GM19023 (cell line): Measurements from ENCODE around the gene SCRN1.

Experiments used
- ATAC-seq: cut with Tn5 transposase; IDR thresholded peaks from one replicate; pipeline ENCODE4 v1.9.1; 2021; ENCODE audit warnings: mild to moderate bottlenecking, moderate library complexity; ENCODE audit not compliant: unreplicated experiment

SCRN1 gene, protein sequence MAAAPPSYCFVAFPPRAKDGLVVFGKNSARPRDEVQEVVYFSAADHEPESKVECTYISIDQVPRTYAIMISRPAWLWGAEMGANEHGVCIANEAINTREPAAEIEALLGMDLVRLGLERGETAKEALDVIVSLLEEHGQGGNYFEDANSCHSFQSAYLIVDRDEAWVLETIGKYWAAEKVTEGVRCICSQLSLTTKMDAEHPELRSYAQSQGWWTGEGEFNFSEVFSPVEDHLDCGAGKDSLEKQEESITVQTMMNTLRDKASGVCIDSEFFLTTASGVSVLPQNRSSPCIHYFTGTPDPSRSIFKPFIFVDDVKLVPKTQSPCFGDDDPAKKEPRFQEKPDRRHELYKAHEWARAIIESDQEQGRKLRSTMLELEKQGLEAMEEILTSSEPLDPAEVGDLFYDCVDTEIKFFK

DNA sequence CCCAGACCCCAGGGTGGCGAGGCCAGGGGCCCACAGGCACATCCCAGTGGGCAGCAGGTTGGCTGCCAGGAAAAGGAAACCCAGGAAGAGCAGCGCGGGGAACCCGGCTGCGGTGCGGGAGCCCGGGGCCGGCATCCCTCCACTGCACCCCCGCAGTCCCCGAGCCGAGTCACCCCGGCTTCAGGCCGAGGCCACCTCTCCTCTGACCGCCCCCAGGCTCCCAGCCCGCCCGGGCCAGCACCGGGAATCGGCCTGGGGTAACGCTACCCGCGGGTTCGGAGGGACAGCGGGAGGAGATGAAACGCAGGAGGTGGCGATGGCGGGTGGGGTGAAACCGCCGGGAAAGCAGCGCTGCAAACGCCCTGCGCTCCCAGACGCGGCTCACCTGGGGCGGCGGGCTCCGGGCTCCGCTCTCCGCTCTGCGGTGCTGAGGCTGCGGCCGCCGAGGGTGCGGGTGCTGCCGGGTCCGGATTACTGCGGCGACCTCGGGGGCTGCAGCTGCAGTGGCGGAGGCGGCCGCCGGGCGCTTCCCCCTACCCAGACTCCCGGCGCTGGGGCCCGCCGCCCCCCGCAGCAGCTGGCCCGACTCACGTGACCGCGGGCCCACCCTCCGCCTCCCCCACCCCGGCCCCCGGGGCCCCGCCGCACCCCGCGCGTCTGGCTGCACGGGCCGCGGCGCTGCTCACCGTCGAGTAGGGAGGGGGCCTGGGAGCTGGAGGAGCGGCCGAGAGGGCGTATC lies at the start of gene SCRN1:
SCRN1 (minus strand) TSS at position 545 of the 739 bp plus-strand sequence. CDS start 20,734 bp downstream, outside the sequence.
- peak; percentile 42 for ATAC-seq

DNA sequence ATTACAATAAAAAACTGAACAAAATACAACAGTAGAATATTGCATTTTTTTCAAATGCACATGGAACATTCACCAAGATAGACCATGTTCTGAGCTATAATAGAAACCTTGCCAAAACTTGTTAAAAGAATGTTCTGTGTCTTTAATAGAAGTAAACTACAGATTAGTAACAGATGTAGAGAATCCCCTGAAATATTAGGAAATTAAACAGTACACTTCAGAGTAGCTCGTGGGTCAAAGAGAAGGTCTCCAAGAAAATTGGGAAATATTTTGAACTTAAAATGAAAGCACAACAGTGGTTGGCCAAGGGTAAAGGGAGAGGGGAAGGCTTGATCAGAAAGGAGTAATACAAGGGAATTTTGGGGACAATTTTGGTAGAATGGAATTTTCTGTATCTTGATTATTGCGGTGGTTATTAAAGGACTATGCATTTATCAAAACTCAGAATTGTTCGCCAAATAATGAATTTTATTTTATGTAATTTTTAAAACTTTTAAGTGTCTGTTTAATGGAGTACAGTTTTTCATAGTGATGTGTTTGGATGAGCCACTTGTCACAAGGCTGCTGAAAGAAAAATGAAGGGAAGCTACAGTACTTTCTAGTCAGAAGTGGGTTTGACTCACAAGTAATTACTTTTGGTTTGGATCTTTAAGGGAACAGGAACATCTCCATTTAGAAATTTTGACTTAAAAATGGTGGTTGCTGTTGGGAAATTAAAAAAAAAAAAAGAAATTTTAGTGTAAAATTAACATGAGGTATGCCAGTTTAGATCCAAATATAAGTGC lies 48.8 kb upstream of the SCRN1 start:
- ATAC-seq = no peak

DNA sequence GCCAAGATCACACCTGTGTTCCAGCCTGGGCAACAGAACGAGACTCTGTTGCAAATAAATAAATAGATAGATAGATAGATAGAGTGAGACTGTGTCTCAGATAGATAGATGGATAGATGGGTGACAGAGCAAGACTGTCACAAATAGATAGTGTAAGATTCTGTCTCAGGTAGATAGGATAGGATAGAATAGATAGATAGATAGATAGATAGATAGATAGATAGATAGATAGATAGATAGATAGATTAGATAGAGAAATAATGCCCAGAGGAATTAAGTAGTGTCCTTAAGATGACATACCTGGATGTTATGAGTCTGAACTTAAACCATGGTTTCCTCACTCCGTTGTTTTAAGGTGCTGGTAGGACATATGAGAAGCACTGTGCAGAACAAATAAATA lies 46.6 kb upstream of the SCRN1 start:
- no peak for ATAC-seq

DNA sequence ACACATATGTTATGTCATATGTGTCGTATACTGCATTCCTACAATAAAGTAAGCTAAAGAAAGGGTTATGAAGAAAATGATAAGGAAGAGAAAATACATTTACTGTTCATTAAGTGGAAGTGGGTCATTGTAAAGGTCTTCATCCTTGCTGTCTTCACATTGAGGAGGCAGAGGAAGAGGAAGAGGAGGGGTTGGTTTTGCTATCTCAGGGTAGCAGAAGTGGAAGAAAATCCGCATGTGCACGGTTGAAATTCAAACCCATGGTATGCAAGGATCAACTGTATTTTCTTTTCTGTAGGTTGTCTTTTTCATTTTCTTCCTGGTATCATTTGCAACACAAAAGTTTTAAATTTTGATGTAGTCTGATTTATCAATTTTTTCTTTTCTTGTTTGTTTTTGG lies 44.9 kb upstream of the SCRN1 start:
- no peak for ATAC-seq

DNA sequence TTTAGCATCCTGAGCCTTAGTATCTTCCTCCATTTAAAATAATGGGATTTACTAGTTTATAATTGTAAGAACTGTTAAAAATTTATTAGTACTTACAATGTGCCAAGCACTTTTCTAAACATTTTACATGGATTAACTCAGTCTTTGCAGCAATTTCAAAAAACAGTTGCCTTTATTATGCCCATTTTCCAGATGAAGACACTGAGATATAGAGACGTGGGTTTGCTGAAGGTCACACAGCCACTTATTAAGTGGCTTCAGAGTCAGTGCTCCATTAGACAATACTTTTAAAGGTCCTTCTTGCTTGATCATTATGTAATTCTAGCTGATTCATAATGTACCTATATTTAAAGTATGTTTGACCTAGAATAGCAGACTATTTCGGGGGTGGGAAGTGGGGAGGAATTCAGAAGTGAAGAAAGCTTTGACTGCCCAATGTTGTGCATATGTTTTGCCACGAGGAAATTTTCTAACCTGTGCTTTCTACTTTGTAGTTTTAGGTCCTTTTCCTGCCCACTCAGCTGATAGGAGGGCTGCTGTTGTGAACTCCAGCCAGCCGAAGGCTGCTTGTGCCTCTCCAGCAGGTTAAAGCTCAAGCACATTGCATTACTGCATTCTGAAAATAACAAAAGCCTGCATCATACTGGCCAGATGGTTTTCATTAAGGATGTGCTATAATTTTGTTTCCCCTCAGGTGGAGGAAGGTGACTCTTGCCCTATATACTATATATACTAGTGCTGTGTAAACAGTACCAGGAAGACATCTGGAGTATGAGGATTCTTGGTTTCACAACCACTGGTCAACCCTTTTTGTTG lies 42.9 kb upstream of the SCRN1 start:
- no peak for ATAC-seq

DNA sequence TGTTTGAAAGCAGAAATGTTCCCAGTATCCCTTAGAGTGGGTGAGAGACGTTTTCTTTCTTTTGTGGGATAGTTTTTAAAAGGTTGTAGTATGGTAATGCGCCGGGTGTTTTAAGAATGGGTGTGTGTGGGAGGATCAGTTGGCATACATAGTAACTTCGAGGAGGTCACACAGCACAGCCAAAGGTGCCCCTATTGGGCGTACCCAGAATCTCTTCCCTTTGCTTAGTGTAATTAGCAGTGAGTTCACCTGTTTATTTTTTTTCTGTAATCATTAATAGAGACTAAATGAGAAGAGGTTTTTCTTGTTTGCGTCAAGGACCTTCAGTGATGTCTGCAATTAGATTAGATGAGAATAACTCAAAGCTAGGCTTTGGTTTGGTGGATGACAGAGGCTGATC lies 40.1 kb upstream of the SCRN1 start:
- ATAC-seq = no peak

DNA sequence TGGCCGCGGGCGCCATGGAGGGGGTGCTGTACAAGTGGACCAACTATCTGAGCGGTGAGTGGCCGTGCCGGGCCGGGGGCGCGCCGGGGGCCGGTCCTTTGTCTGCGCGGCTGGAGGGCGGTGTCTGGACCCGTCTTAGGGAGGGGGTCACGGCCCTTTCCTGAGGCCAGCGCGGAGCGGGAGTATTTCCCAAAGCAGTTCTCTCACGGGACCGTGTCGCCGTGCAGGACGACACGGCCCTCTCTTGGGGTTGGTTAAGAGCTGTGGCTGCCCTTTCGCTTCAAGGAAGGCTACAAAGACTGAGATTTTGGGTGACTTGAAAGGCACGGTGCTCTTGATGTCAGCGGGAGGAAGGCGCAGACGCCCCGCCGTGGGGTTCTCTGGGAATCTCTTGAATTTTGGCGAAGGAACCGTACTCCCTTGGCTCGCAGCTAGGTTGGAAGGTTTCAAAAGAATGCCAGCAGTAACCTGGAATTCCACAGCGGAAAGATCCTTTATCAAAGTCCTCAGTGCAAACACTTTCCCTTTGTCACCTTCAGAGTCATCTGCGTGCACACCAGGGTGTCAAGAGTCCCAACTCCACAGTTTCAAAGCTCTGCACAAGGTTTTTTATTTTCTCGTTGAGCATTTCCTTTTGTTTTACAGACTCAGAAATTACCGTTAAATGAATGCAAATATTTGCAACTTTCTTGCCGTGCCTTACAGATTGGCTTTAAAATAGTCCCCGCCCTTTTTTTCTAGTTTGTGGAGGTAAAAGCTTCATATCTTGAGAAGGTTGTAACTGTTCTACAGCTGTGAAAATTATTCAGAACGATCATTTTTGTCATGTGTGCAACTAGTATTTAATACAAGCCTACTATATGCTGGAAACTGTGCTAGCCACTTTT lies 39.4 kb upstream of the SCRN1 start:
- ATAC-seq = peak; percentile 30

DNA sequence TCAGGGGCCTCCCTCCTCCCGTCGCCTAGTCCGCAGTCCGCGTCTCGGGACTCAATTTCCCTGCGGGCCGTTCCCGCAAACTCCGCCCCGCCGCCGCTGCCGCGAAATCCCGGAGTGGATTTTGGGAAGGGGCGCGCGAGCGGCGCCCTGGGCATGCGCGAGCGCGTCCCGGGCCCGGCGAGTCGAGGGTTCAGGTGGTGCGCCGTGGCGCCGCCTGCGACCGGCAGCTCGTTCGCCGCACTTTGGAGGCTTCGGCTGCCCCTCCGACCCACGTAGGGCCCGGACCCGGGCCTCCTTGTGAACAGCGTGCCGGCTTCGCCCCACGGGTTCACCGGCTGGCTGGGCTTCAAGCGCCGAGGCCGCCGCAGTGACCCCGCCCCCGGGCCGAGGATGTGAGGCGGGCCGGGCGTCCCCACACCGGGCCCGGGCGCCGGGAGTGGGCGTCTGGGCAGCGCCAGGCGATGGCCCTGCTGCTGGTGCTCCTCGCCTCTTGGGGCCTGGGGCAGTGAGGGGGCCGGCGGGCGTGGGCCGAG lies 38.7 kb upstream of the SCRN1 start, which contains the start of gene PLEKHA8:
PLEKHA8 (plus strand) TSS at position 197 of the 533 bp plus-strand sequence. CDS start 351 bp downstream, outside the sequence.
- peak; percentile 45 for ATAC-seq

DNA sequence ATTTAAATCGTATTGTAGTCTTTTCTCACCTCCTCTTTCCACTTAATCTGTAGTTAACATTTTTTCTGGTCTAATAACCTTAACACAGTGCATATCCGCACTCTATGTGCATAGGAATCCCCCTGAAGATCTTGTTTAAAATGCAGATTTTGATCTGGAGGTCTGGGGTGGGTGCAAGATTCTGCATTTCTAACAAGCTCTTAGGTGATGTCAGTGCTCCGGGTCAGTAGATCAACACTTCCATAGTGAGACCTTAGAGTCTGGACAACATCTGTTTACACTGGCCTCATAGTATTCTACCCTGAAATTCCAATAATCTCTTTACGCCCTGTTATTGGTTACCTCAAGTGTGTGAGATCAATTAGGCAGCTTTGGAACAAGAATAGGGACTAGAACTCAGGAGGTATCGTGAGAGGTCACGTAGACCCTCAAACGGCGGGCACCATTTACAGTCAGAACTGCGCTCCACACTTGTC lies 38.2 kb upstream of the SCRN1 start:
- peak; percentile 1 for ATAC-seq

DNA sequence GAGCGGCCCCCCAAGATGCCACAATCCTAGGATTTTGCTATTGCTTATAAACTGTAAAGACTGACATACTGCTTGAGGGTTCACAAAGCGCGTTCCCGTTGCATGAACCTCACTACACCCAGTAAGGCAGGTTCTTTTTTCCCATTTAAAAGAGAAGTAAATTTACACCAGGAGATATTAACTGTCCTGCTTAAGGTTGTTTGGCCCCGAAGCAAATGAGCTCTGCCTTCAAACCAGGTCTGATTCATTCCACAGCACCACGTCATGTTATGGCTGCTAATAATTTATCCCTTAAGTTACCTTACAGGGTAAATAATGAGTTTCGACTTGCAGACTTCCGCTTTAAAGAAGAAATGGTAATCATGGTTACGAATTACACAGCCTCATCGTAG lies 37.5 kb upstream of the SCRN1 start:
- ATAC-seq = no peak

DNA sequence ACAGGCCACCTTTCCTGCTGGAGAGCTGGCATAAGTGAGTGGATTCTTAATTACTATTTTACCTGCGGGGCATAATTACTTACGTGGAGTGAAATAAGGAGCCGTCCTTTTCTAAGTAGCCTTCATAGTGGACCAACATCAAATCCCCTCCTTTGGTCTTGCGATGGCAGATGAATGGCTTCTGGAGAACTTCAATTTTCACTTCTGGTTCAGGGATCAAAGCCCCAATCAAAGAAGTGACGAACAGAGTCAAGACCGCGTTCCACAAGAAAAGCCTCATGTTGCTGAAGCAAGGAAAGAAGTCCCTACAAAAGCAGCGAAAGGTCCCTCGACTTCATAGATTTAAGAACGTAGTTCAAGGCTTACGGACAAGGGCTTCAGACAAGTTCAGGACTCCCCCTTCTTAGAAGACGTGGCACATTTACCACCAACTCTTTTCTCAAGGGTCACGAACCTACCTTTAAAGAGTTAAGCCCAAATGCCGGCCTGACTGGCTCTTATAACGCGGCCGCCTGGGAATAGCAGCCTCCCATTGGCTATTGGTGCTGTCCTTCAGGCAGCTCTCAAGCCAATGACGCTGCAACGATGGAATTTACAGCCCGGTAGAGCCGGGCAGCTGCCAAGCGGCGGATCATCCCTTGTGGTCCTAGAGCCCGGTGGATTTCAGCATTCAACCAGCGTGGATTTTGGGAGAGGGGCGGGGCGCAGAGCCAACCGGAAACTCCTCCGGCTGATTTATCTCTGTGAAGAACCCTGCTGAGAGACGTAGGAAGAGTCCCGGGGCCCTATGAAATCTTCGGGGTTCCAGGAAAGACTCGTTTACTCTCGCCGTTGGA lies 36.8 kb upstream of the SCRN1 start, which contains the start of gene FKBP14:
FKBP14 (minus strand) TSS at position 474 of the 836 bp plus-strand sequence; CDS start at position 280, 194 bp downstream.
- ATAC-seq = peak; percentile 77

DNA sequence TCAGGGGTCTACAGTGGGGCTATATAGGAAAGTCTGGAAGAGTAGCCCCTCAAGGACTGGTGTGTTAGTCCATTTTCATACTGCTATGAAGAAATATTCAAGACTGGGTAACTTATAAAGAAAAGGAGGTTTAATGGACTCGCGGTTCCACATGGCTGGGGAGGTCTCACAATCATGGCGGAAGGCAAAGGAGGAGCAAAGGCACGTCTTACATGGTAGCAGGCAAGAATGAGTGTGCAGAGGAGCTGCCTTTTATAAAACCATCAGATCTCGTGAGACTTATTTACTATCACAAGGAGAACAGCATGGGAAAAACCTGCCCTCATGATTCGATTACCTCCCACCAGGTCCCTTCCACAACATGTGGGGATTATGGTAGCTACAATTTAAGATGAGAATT lies 33.9 kb upstream of the SCRN1 start:
- no peak for ATAC-seq

DNA sequence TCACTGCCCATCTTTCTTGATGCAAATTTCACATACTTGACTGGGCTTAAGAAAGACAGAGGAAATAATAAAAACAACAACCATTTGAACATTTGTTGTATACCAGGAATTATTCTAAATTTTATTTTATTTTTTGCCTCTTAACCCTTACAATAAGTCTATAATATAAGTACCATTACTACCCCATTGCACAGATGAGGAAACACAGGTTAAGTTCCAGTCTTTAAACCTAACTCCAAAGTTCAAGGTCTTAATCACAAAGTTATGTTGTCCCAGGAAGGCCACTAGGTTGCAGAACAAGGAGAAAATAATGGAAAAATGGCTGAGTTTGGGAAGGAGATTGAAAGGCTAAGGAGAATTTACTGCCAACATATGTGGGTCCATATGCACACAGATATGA lies 33.4 kb upstream of the SCRN1 start:
- no peak for ATAC-seq

DNA sequence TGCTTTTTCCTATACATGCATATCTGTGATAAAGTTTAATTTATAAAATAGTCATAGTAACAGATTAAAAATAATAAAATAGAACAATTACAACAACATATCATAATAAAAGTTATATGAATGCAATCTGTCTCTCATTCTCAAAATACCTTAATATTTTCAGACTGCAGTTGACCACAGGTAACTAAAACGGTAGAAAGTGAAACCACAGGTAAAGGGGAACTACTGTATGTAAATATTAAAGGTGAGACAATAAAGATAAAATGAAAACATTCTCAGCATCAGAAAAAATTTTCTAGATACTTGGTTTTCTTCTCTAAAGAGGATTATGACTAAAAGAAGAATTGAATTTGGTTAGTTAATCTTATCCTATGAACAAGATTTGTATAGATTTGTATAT lies 30.9 kb upstream of the SCRN1 start:
- ATAC-seq = no peak

DNA sequence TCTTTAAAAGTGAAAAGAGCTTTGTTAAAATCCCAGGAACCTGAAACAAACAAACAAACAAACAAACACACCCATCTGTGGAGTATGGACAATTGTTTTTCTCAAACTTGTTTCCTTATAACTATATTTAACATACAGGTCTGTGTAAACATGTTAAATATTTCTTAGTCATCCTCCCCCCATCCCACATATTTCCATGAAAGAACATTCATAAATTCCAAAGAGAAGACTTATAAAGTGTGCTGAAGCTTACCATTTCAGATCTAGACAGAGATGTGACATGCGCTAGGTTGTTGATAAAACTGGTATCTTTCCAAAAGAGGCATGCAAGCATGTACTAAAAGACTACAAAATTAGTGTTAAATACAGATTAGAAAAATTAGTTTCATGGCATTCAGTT lies 30.4 kb upstream of the SCRN1 start:
- no peak for ATAC-seq

DNA sequence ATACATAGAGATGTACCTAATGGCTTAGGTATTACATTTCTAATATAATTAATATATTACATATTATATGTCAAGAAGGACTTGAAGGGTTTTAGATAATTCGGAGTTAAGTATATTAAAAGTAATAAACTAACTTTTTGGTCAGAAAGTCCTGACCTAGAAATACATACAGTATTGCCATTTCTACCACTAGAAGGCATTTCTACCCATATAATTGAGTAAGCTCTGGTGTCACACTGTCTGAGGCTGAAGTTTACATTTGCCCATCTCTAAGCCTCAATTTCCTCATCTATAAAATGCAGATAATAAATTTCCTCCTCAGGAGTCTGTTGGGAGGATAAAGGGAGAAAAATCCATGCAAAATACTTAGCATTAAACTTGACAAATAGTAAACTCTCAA lies 29.8 kb upstream of the SCRN1 start:
- no peak for ATAC-seq

DNA sequence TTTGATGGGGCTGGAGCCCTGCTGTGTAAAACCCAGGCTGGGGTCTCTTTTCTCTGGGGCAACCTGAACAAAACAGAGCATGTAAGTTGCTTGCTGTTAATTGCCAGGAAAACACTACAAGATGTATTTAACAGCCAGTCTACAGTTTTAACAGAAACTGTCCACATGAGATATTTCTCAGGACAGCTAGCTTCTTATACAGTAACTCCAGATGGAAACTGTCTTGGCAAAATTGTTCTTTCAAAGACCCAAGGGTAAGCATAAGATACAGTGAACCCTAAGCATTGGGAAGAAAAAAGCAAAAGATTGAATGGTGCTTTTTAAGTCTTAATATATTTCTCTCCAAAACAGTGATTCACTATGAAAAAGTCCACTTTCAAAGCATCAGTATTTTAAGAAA lies 28.9 kb upstream of the SCRN1 start:
- no peak for ATAC-seq

DNA sequence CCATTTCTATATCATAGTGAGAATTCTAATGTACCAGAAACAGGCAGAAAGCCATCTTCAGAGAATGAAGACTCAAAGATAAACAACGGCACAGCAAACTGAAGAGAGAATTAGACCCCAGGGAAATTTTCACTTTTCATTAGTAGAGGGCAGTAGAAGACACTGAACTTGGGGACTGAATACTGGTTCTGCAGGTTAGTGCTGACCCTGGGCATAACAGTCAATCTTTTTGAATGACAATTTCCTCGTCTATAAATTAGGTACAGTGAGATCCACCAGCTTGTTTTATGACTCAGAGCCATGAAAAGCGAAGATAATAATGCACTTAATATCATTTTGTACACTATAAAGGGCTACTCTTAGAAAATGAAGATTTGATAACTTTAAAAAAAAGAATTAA lies 23.2 kb upstream of the SCRN1 start:
- ATAC-seq = no peak
